SW 1271 (cell line): ENCODE data around the gene CTNND1.
"Not testable (repeated sequence)": the region's sequence is repeated elsewhere in the genome, so short reads cannot be mapped to it uniquely, and the experiment has no call there.

Source experiments
- DNase-seq, 2 experiments: peaks; one replicate each; lab custom pipeline; 2025; lab: John Stamatoyannopoulos, UW

CTNND1 gene

DNA sequence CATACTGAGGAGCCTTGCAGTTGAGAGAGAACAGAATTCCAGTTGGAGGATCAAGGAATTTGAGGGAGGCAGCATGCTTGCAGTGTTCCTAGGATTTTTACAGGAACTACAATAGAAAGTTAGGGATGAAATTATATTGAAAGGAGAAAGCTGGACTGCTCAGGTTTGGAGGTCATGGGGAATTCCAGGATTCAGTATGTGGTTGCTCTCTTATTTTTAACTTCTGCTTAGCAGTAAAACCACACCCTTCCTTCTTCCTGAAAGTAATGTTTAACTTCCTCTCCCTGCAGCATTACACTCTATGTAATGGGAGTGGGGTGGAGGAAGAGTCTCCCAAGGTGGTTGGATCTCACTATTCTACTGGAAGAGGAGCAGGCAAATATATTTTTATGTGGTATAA lies 31.3 kb downstream of the CTNND1 start:
- DNase-seq, result peak in 1 of 2 experiments; percentile 27

GRCh38 chr11:57793351-57794115 lies 31.9 kb downstream of the CTNND1 start:
- DNase-seq, result no peak

- DNase-seq, result no peak
Measured at GRCh38 chr11:57798905-57799559, 37.4 kb downstream of the CTNND1 start.

GRCh38 chr11:57800444-57801182 lies 39.0 kb downstream of the CTNND1 start:
- DNase-seq, result peak in 1 of 2 experiments; percentile 75

DNA sequence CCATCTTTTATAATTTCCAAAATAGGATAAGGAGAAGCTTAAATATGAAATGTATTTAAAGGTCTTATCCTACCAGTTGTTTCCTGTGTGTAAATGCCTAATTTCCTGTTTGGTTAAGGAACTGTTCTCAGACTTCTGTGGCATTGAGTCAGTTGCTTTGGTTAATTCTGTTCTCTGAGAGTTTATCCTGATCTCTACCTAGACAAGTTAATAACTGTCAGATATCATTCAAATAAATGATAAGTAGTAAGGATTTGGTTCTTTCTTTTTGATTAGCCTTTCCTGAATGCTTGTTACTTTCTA lies 39.5 kb downstream of the CTNND1 start:
- DNase-seq, result no peak

DNA sequence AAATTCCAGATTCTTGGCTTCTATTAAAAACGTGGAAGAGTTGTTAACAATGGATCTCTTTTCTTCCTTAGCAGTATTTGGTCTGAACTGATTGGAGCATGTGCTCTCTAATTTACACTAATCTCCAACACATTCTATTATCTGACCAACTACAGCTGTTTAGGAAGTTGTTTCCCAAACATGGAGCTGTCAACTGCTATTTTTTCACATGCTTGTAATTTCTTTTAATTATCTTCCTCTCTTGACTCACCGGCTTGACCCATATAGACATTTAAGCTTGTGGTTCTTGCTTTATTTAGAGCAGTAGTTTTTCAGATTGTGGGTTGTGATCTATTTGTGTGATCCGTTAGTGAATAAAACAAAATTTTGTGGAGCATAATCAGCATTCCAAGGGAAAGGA lies 40.8 kb downstream of the CTNND1 start:
- no peak for DNase-seq

- no peak for DNase-seq
Measured at GRCh38 chr11:57804466-57804865, 42.9 kb downstream of the CTNND1 start.

GRCh38 chr11:57805780-57806179 lies 44.2 kb downstream of the CTNND1 start:
- no peak for DNase-seq

DNA sequence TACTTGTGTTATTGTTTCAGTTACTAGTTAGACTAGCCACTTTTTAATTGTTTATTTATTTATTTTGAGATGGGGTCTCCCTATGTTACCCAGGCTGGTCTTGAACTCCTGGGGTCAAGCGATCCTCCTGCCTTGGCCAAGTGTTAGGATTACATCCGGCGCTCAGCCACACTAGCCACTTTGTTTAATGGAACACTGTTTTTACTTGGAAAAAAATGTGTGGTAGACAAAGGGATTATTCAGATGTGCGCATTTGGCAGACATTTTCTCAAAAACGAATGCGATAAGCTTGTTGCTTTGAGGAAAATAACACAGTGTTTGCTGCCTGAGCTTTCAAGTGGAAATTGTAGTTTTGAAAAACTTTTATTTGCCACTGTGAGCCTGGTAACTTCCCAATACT lies 51.0 kb downstream of the CTNND1 start:
- DNase-seq, result no peak

- no peak for DNase-seq
Measured at GRCh38 chr11:57815476-57815875, 53.9 kb downstream of the CTNND1 start.

GRCh38 chr11:57815877-57816276 lies 54.3 kb downstream of the CTNND1 start:
- DNase-seq, result no peak

DNA sequence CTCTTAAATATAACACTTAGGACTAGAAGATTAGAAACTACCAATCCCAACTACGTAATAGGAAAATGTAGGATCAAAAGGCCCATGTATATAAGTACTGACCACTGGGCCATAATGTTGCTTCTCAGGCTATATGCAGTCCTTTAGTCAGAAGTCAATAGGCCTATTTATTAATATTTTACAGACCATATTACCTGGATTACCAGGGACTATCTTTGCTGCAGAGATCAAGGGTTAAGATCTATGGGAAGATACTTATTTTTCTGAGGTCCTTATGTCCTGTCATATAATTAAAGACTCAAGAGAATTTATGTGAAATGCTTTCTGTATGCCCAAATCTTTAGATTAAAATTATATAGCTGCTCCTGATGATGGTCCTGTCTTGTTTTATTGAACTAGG lies 57.2 kb downstream of the CTNND1 start:
- DNase-seq, result no peak

- DNase-seq, result no peak
Measured at GRCh38 chr11:57819252-57819979, 57.8 kb downstream of the CTNND1 start.

GRCh38 chr11:57823859-57824258 lies 62.3 kb downstream of the CTNND1 start:
- DNase-seq, result no peak

- no peak for DNase-seq
Measured at GRCh38 chr11:57834852-57835251, 73.2 kb downstream of the CTNND1 start.

DNA sequence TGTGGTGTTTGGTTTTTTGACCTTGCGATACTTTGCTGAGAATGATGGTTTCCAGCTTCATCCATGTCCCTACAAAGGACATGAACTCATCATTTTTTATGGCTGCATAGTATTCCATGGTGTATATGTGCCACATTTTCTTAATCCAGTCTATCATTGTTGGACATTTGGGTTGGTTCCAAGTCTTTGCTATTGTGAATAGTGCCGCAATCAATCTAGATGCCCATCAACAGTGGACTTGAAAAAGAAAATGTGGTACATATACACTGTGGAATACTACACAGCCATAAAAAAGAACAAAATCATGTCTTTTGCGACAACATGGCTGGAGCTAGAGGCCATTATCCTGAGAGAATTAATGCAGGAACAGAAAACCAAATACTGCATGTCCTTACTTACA lies 77.0 kb downstream of the CTNND1 start:
- not testable (repeated sequence) for DNase-seq

DNA sequence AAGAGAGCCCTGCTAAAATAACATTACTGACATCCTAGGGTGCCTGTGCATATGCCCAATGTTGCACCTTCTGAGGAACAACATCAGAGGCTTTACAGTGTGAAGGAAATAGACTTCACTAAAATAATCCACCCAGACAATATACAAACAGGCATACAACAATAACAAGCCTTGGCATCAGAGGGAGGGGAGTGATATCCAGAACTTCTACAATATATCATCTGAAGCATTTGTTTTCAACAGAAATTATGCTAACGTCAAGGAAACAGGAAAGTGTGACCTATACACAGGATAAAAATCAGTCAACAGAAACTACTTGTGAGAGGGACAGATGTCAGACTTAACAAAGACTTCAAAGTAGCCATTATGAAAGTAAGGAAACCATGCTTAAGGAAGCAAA lies 81.3 kb downstream of the CTNND1 start:
- no peak for DNase-seq

DNA sequence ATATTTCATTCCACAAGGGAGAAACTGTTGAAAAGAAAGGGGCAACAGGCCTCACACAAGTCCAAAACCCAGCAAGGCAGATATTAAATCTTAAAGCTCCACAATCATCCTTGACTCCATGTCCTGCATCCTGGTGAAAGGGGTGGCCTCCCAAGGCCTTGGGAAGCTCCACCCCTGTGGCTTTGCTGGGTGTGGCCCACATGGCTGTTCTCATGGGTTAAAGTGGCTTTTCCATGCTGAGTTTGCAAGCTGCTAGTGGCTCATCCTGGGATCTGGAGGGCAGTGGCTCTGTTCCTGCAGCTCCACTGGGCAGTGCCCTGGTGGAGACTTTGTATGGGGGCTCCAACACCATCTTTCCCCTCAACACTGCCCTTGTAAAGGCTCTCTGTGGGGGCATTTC lies 106.4 kb downstream of the CTNND1 start:
- DNase-seq, result no peak

GRCh38 chr11:57868491-57868890 lies 106.9 kb downstream of the CTNND1 start:
- no peak for DNase-seq
